ENCODE results near the gene RASGRP3. TPM values are rescaled to one million over a fixed set of nuclear protein-coding genes. Genes with fewer than 3 reads are reported as not detected.

RASGRP3 gene
- total and polyA plus RNA-seq, 2 of the 13 experiments (the other 11 are each of a cell fraction or from before 2014, with no cell fraction given): 0.01 TPM; not detected in 1

DNA sequence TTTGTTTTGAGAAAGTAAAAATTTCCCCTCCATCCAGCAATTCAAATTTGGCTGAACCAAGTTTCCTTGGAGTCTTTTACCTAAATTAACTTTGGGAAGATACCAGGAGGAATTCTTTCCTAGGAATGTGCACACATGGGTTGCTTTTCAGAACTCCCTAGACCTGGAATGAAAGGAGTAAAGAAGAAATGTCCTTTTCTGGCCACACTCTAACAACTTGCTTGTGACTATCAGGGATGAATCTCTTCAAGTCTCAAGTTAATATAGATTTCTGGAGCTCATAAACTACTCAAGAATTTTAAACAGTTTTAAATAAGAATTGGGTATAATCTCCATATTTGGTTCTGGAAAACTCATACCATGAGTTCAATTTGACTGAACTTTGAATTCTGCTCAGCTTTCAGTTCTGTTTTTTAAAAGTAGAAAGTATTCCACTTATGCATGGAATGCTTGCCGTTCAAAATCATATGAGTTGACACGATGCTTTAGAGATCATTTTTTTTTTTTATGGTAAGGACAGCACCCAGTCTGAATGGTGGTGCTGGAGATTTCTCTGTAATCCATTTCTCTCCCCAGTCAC lies 7.7 kb downstream of the RASGRP3 start:
- TF ChIP-seq SNAPC2 (CRISPR knock-in tag; IDR thresholded peaks at IDR 0.05) (no peak), TEAD3 (CRISPR knock-in tag; optimal IDR thresholded peaks at IDR 0.05; ENCODE audit: borderline replicate concordance) (peak; percentile 44)
- Histone ChIP-seq H3K27ac (ENCODE audit: extremely low read length, insufficient read depth, low read length) (no peak overlapping the region), H3K79me2 (ENCODE audit: insufficient read depth, low read length) (no peaks in the 10 kb centered on the region), H3K9me3 (ENCODE audit: low read length) (peaks cover 15% of the 10 kb centered on the region; the same call in 1 of the 2 replicates), H3K4me1 (ENCODE audit: insufficient read depth, low read length) (0 out of 2 replicates have a peak, but pooled peaks cover 4% of the 10 kb centered on the region), H3K4me3 (replicated peaks in 1 of 3; ENCODE audit: insufficient read depth in 1 of 3, low read depth in 2 of 3, low read length in 3 of 3) (no peak overlapping the region), H2AFZ (ENCODE audit: low read length) (no peak overlapping the region), H3K9ac (ENCODE audit: insufficient read depth, low read depth, low read length) (no peak overlapping the region), H4K20me1 (ENCODE audit: insufficient read depth, low read length) (no peaks in the 10 kb centered on the region), H3K27me3 (ENCODE audit: control insufficient read depth in 1 of 2, insufficient read depth in 2 of 2, low read length in 2 of 2) (0 out of 5 replicates have a peak, but pooled peaks cover 0 to 3% of the 10 kb centered on the region in 2 experiments), H3K4me2 (ENCODE audit: low read depth, low read length) (no peak overlapping the region), H3K36me3 (replicated peaks in 1 of 2; ENCODE audit: control insufficient read depth in 1 of 2, insufficient read depth in 2 of 2, low read length in 2 of 2) (no peaks in the 10 kb centered on the region)
- no peak for ATAC-seq
- 1% methylated on average over 2 of the region's 2 CpGs for WGBS (ENCODE audit: low lambda C conversion rate)
- in situ Hi-C loops (cut with HindIII; ENCODE audit: extremely low pct_ligation_motif_present, low pct_unique_long_range_greater_than_20kb): no loop called here
- ChIA-PET POLR2A (no interaction called here), CTCF (ENCODE audit: low intra/inter-chr PET ratio, low total read pairs) (no interaction called here)
- DNase-seq (ENCODE audit: low spot score): no peak
- no TSS peak for BruUV-seq (replicated peaks)
- FAIRE-seq: no peak
- intact Hi-C loops (cut with micrococcal nuclease; ENCODE audit: unreplicated experiment): no loop called here

DNA sequence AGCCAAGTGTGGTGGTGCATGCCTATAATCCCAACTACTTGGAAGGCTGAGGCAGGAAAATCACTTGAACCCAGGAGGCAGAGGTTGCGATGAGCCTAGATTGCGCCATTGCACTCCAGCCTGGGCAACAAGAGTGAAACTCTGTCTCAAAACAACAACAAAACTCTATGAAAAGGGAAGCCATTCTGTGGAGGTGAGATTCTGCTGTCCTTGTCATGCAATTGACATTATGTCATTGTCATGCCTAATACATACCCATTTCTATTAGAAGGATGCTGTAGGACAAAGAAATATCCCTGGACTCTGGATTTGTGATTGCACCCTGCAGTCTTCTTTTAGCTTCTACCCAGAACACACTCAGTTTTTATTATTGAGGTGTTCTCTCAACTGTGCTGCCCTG lies 8.6 kb downstream of the RASGRP3 start:
- DNase-seq (ENCODE audit: low spot score) (no peak), ATAC-seq (no peak), FAIRE-seq (no peak)
- CTCF ChIA-PET (ENCODE audit: low intra/inter-chr PET ratio, low total read pairs): no interaction called here
- no peak overlapping the region for H2AFZ ChIP-seq (ENCODE audit: low read length)
- no peak for TF ChIP-seq ZNF878 (CRISPR knock-in tag; IDR thresholded peaks at IDR 0.05)
- no peak for TF ChIP-seq ZNF557 (CRISPR knock-in tag; IDR thresholded peaks at IDR 0.05)
- H3K79me2 ChIP-seq (ENCODE audit: insufficient read depth, low read length): no peaks in the 10 kb centered on the region
- 0 out of 2 replicates have a peak, but pooled peaks cover 4% of the 10 kb centered on the region for H3K4me1 ChIP-seq (ENCODE audit: insufficient read depth, low read length)
- POLR2A ChIA-PET: no interaction called here
- H3K9ac ChIP-seq (ENCODE audit: insufficient read depth, low read depth, low read length): no peak overlapping the region
- H4K20me1 ChIP-seq (ENCODE audit: insufficient read depth, low read length): no peaks in the 10 kb centered on the region
- H3K4me3 ChIP-seq (replicated peaks in 1 of 3; ENCODE audit: insufficient read depth in 1 of 3, low read depth in 2 of 3, low read length in 3 of 3): no peak overlapping the region
- no TSS peak for BruUV-seq (replicated peaks)
- 73% methylated on average over 2 of the region's 2 CpGs for WGBS (ENCODE audit: low lambda C conversion rate)
- no peak overlapping the region for H3K4me2 ChIP-seq (ENCODE audit: low read depth, low read length)
- H3K9me3 ChIP-seq (ENCODE audit: low read length): peaks cover 15% of the 10 kb centered on the region; the same call in 1 of the 2 replicates
- H3K27me3 ChIP-seq (ENCODE audit: control insufficient read depth in 1 of 2, insufficient read depth in 2 of 2, low read length in 2 of 2): no peaks in the 10 kb centered on the region
- no peaks in the 10 kb centered on the region for H3K36me3 ChIP-seq (replicated peaks in 1 of 2; ENCODE audit: control insufficient read depth in 1 of 2, insufficient read depth in 2 of 2, low read length in 2 of 2)
- in situ Hi-C loops (cut with HindIII; ENCODE audit: extremely low pct_ligation_motif_present, low pct_unique_long_range_greater_than_20kb): no loop called here
- intact Hi-C loops (cut with micrococcal nuclease; ENCODE audit: unreplicated experiment): no loop called here
- no peak overlapping the region for H3K27ac ChIP-seq (ENCODE audit: extremely low read length, insufficient read depth, low read length)
